ENCODE data around the gene AP5Z1.

AP5Z1 gene

DNA sequence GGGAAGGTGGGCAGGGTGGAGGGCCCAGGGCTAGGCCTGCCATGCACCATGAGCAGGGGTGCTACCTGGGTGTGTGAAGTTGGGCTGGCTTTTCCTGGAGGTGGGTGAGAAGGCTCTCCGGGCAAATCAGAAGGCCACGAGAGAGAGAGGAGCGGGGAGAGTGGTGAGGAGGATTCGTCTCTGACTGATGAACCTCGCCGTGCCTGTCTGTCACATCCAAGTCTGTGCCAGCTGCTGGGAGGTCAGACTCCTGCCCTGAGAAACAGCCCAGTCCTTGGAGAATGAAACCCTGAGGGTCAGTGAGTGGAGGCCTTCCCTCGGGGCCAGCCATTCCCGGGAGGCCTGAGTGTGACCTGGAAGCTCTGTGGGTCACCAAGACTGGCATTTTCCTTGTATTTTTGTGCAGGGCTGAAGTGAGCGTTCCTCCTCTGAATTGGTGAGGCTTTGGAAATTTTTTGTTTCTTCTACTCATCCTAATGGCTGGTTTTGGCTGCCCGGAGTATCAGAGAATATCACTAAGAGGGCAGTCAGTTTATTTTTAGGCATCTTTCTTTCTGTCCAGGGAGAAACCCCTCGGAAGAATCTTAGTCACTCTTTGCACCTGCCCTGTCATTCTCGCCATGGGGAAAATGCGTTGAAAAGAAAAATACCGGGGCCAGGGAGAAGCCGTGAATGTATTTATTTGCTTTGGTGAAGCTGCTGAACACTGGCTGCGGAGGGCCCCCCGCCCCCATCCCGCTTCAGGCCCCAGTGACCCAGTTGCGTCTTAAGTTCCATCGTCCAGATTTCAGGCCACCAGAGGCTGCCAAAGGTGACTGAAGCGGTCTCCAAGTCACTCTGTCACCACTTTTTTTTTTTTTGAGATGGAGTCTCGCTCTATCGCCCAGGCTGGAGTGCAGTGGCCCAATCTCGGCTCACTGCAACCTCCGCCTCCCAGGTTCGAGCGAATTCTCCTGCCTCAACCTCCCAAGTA, 6.5 kb upstream of the AP5Z1 start:
- no peak for DNase-seq

DNA sequence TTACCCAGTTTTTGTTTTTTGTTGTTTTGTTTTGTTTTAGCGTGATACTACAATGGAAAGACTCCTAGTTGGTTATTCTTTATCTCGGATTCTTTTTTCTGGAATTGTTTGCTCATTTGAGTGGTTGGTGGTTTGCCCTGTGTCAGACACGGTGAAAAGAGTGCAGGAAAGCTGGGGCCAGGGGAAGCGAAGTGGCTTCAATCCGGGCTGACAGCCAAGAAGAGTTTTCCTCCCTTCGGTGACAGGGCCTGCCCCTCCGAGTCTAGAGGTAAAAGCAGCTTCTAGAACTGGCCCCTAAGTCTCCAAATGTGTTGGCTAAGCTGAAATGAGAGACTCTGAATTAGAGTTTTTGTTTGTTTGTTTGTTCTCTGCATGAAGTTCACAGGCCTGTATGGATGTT, 5.7 kb upstream of the AP5Z1 start:
- no peak for DNase-seq

DNA sequence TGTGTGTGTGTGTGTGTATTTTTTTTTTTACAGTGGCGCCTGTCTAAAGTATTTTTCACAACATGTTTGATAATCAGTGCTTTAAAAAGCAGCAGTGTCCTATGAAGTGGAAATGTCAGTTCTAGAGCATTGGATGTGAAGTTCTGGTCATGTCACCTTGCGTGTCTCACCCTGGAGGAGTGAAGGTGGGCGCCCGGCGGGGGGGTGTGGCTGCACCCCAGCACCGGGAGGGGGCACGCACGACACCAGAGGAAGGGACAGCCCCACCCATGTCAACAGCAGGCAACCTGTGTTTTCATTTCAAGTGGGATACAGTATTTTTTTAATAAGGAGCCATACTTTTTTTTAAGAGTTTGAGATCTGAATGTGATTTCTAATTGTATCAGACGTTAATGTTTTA, 4.5 kb upstream of the AP5Z1 start:
- DNase-seq = no peak

DNA sequence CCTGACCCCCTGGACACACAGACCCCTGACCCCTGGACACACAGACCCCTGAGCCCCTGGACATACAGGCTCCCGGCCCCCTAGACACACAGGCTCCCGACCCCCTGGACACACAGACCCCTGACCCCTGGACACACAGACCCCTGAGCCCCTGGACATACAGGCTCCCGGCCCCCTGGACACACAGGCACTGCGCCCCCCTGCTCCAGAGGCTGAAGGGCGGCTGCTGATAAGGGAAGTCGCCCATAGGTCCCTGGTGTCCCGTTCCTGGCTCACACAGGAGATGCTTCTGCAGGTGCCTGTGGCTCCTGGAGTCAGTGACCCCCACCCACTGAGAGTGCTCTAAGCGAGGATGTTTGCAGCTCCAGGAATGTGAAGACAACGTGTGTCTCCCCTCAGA, 3.7 kb upstream of the AP5Z1 start:
- DNase-seq = no peak

GRCh38 chr7:4772306-4772705, 3.1 kb upstream of the AP5Z1 start:
- DNase-seq = no peak

DNA sequence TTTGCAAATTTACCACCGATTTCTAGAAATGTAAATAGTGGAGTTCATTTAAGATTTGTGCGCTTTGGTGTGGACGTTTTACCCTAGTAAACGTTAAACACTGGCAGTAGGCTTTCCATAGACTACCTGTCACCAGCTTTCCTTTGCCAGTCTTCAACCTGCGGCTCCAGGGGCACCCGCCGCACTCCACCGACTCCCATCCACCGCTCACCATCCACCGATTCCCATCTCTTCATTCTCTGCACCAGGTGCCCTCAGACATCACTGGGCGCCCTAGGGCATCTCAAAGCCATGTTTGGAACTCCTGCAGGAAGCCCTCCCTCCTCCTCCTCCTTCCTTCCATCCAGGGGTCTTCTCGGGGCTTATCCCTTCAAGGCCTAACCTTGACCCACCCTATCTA, 1.4 kb upstream of the AP5Z1 start:
- DNase-seq = no peak

GRCh38 chr7:4774658-4775249, 669 bp upstream of the AP5Z1 start:
- DNase-seq = peak; percentile 35

DNA sequence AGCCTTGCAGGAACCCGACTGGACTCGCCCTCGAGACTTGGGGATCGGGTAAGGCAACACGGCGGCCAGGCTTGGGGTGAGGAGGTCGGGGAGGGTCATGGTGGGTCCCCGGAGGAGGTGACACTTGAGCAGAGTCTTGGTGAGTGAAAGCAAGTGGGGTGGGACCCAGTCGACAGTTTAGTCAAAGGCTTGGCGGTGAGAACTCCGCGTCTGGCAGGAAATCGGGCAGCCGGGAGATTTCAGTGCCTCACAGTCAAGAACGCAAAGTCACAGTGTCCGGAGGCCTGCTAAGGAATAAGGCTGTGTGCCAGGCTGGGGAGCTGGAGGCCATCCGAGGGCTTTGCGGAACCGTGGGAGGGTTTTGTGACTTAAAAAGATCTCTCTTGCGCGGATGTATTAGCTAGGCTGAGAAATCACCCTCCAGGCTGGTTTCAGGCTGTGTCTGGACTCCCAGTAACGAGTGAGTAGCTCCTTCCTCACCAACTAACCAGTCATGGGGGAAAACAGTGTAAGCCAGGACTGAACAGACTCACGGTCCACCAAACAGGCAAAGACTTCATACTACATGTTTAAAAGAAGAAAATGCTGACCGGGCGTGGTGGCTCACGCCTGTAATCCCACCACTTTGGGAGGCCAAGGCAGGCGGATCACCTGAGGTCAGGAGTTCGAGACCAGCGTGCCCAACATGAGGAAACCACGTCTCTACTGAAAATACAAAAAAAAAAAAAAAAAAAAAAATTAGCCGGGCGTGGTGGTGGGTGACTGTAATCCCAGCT, 613 bp downstream of the AP5Z1 start:
- DNase-seq = peak; percentile 41

- DNase-seq = no peak
Measured at GRCh38 chr7:4779118-4779517, 3.7 kb downstream of the AP5Z1 start.

- DNase-seq = no peak
Measured at GRCh38 chr7:4781366-4782069, 6.1 kb downstream of the AP5Z1 start.

GRCh38 chr7:4782333-4783291, 7.2 kb downstream of the AP5Z1 start:
- DNase-seq = no peak

GRCh38 chr7:4783292-4783652, 7.8 kb downstream of the AP5Z1 start:
- no peak for DNase-seq

DNA sequence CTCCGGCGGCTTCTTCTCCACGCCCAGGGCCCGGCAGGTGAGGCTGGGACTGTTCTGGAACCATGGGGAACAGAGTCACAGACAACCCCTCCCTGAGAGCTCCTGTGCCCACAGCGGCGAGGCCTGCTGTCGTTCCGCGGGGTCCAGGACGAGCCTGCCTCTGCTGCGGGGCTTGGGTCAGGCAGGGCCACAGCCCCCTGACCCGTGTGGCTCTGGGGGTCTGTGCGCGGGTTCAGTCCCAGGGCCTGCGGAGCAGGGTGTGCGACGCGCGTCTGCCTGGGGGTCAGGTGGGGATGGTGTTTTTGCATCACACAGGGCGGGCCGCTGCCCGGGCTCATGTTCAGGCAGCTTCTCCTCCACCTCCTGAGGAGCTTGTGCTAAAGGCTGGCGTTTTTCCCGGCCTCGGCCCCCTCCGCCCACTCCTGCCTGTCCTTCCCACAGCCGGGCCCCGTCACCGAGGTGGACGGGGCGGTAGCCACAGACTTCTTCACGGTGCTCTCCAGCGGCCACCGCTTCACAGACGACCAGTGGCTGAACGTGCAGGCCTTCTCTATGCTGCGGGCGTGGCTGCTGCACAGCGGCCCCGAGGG, 8.4 kb downstream of the AP5Z1 start:
- DNase-seq = no peak

- no peak for DNase-seq
Measured at GRCh38 chr7:4784799-4785198, 9.4 kb downstream of the AP5Z1 start.

DNA sequence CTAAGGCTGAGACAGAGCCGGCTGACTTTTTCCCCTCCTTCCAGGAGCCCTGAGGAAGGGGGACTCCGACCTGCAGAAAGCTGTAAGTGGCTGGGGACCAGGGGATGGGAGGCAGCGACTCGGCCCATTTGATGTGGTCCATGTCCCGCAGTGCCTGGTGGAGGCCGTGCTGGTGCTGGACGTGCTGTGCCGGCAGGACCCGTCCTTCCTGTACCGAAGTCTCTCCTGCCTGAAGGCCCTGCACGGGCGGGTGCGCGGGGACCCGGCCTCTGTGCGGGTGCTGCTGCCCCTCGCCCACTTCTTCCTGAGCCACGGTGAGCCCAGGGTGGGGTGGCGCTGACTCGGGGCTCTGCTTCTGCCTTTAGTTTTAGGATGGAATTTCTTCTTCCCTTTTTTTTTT, 9.9 kb downstream of the AP5Z1 start:
- no peak for DNase-seq

- no peak for DNase-seq
Measured at GRCh38 chr7:4786015-4786414, 10.6 kb downstream of the AP5Z1 start.

- DNase-seq = no peak
Measured at GRCh38 chr7:4787541-4787940, 12.1 kb downstream of the AP5Z1 start.

- no peak for DNase-seq
Measured at GRCh38 chr7:4787947-4788626, 12.7 kb downstream of the AP5Z1 start.

- no peak for DNase-seq
Measured at GRCh38 chr7:4788627-4789189, 13.3 kb downstream of the AP5Z1 start.
